HG03432 (cell line): ENCODE data around the gene DUSP11.
"Not testable (repeated sequence)": the region's sequence is repeated elsewhere in the genome, so short reads cannot be mapped to it uniquely, and the experiment has no call there.

Experiments
- ATAC-seq: cut with Tn5 transposase; IDR thresholded peaks from one replicate; pipeline ENCODE4 v1.9.1; 2021; ENCODE audit warnings: mild to moderate bottlenecking, moderate library complexity; ENCODE audit not compliant: unreplicated experiment

Gene DUSP11

GRCh38 chr2:73776381-73776780, 3.5 kb downstream of the DUSP11 start:
- no peak for ATAC-seq

DNA sequence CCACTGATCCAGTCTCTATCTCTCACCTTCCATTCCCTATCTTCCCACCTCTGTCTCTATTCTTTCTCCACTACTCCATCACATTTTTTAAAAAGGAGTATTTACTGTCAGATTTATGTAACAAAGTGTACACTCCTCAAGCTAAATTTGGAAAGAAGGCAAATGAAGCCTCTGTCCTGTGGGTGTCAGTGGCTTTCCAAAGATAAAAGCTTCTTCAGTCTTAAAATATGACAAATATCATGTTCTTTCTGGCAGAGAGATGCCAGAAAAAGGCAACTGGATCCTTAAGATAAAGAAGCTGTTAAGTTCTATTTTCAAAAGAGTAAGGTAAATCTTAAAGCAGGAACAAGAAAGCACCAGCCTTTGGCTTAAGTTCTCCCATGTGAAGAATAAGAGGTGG, 7.1 kb downstream of the DUSP11 start:
- ATAC-seq, result no peak

- no peak for ATAC-seq
These were observed 9.2 kb downstream of the DUSP11 start for GRCh38 chr2:73770725-73771124.

- no peak for ATAC-seq
These were observed 12.9 kb downstream of the DUSP11 start for GRCh38 chr2:73766994-73767393.

DNA sequence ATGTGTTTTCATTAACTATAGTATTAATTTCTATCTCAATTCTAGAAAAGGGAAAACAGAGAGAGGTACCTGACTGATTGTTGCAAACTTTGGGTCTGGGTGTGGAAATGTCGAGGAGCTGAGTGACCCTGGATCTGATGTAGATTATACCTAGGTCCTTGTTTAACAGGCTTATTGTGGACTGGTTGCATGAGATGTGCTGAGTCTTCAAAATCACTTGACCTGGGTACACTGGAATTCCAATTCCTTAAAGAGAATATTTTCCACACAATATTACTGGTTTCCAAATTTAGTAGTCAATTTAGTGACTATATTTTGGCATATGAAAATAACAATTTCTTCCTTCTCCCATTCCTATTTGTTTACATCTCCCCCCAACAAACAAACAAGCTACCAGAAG, 13.6 kb downstream of the DUSP11 start:
- ATAC-seq, result no peak

DNA sequence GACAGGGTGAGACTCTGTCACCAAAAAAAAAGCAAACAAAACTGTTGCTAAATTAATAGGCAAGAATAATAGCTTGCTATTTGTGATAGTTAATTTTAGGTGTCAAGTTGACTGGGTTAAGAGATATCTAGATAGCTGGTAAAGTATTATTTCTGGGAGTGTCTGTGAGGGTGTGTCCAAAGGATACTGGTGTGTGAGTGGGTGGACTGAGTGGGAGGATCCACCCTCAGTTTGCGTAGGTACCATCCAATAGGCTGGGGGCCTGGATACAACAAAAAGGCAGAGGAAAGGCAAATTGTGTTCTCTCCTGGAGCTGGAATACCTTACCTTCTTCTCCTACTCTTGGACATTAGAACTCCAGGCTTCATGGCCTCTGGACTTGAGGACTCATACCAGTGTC, 15.0 kb downstream of the DUSP11 start:
- no peak for ATAC-seq

DNA sequence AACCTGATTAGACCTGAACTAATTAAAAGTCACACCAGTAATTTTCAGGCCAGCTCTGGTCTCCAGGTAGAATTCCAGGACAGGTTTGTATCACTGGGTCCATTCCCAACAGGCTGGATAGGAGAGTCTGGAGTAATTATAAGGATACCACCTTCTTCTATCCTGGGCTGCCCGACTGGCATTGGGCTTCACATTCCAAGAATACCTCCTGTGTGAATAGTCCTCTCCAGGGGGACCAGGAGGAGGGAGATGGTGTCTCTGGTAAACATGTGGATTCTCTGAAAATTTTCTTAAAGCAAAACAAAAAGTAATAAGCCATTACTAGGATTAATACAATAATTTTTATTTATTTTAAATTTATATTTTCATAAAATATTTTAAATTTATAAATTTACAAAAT, 17.3 kb downstream of the DUSP11 start:
- ATAC-seq, result no peak

DNA sequence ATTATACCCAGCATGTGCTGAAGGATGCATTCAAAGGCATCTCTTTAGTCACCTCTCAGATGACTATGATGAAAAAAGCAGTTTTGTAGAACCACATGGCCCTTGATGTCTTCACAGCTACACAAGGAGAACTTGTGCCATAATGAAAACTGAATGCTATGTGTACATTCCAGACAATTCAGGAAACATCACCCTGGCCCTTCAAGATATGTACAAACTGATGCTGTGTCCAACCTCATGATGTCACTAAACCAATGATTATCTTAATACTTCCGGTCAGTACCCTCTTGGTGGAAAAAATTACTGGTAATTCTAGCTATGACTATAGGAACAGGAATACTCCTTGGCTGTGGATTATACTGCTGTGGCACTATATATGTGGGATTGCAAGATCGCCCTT, 20.0 kb downstream of the DUSP11 start:
- ATAC-seq, result no peak

- no peak for ATAC-seq
These were observed 20.6 kb downstream of the DUSP11 start for GRCh38 chr2:73759285-73759764.

GRCh38 chr2:73754332-73754731, 25.6 kb downstream of the DUSP11 start:
- not testable (repeated sequence) for ATAC-seq

DNA sequence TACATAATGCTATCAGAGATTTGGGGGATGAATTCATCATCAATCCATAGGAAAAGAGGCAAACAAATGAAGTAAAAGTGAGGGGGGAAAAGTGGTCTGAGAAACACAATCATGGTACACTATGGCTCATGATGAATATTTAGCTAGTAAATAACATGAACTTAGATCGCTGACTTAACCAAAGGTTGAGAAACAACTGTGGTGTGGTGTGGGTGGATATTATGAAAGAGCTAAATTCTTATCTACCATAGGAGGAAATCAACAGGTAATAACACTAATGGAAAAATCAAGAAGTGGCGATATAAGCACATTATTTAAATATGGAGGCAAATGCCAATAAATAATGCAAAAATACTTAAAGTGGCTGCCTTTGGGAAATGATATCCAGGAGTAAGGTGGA, 30.6 kb downstream of the DUSP11 start:
- ATAC-seq, result no peak

DNA sequence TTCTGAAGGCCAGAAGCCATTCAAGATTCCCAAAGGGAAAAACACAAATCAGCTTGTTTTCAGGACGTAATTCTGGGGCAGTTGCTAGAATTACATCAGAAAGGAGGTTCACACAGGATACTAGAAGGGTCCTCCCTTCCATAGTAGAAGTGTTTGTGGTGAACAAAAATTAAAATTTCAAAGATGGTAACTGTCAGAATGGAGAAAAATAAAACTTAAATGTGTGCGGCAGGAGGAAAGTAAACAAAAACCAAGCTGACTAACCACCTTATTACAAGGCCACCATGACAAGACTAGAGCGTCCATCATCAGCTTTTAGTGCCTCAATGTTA, 33.1 kb downstream of the DUSP11 start:
- ATAC-seq, result no peak

DNA sequence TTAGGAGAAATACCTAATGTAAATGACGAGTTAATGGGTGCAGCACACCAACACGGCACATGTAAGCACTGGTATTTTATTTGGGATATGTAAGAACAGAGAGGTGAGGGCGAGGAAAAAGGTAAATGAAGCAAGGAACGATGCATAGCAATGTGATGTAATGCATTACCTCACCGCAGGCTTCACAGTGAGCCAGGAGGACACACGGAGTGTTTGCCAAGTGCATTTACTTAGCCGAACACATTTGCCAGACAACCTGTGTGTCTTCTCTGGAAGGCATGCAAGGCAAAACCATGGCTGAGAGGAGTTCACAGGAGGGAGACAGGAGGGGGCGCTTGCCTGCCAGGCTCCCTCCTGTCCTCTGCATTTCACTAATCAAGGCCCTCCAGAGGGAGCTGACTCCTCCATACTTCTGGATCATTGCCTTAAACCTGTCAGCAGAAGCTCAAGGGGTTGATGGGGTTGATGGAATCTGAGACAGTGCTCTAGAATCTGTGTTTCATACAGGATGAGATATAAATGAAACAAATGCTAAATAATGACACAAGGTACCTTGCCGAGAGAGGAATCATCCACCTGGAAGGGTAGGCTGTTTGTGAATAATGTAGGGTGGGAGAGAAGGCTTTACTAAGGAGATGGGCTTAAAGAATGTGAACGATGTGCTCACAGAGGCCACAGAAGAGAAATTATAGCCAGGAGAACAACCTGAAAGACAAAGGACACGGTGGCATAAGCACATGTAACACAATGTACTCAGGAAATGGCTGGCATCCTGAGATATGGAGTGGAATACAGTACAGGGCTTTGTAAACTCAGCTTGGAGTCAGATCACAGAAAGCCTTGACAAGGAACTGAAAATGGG, 33.7 kb downstream of the DUSP11 start:
- no peak for ATAC-seq

- ATAC-seq, result no peak
These were observed 39.1 kb downstream of the DUSP11 start for GRCh38 chr2:73740767-73741166.

GRCh38 chr2:73739101-73739500, 40.8 kb downstream of the DUSP11 start:
- no peak for ATAC-seq

- peak; percentile 96 for ATAC-seq
These were observed 42.8 kb downstream of the DUSP11 start, which contains the start of gene TPRKB for GRCh38 chr2:73736855-73737779. Gene TPRKB, minus strand, starts transcription at chr2:73737345. Its CDS starts 2,776 bp downstream, at chr2:73734569.

GRCh38 chr2:73736378-73736777, 43.5 kb downstream of the DUSP11 start:
- no peak for ATAC-seq

- ATAC-seq, result no peak
These were observed 49.1 kb downstream of the DUSP11 start for GRCh38 chr2:73730810-73731209.

DNA sequence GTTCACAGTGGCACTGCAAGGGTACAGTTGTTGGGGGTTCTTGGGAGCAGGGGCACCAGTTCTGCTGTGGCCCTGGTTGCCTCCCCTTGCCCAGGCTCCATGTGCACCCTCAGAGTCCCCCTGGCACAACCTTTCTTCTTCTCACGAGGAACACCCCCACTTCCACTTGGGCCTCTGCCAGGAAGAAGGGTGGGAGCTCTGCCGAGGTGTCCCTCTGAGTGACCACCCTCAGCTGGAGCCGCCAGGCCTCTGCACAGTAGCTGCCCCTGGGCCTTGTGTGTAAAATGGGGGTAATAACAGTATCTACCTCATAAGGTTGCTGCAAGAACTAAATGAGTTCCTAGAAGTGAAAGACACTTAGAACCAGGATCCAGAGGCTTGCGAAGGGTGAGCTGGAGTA, 51.2 kb downstream of the DUSP11 start:
- ATAC-seq, result no peak

DNA sequence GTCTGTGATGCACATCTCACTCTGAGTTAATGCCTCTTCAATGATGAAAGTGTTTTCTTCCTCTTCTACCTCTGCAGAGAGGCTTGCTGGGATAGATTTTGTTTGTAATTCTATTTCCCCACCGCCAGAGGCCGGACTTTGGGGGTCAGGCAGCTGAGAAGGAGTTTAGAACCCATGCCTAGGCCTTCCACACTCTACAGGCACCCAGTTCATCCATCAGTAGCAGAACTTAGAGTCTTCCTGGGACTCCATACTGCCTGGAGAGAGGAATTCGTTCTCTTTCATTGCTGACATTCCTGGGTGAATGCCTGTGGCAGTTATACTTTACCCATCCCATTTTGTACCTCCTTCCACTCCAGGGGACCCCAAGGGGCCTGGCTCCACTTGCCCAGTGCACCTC, 51.9 kb downstream of the DUSP11 start:
- ATAC-seq, result no peak

- not testable (repeated sequence) for ATAC-seq
These were observed 53.2 kb downstream of the DUSP11 start for GRCh38 chr2:73726657-73727056.
